Hindlimb muscle (tissue), 1 donor: ENCODE measurements around the gene ZIC2. TPM values are rescaled to one million over a fixed set of nuclear protein-coding genes. Genes with fewer than 3 reads are reported as not detected.
"Not testable (repeated sequence)": the region's sequence is repeated elsewhere in the genome, so short reads cannot be mapped to it uniquely, and the experiment has no call there.

Source experiments
- DNase-seq: peaks from one replicate; pipeline ENCODE4 v3.0.0-alpha.2; 2013
- polyA plus RNA-seq: library from polyadenylated mRNA; unstranded; fragments of 120-200 nt; gene quantifications from one replicate; pipeline ENCODE4 v1.2.1, GENCODE V29; 2013; ENCODE audit not compliant: insufficient read length

Gene ZIC2
- polyA plus RNA-seq = not detected

DNA sequence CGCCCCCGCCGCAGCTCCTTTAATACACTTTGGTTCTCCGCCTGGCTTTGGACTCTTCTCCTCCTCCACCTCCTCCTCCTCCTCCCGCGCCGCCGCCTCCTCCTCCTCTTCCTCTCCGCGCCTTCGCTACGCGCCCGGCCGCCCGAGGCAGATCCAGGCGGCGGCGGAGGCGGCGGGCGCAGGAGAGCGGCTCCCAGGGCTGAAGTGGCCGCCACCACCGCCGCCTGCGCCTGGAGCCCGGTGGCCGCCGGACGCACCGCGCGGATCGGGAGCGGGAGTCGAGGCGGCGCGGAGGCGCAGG lies at the start of gene ZIC2:
TSS of gene ZIC2 (plus strand) at position 50 of the 301 bp plus-strand sequence. CDS start 281 bp downstream, outside the sequence.
- DNase-seq = no peak

DNA sequence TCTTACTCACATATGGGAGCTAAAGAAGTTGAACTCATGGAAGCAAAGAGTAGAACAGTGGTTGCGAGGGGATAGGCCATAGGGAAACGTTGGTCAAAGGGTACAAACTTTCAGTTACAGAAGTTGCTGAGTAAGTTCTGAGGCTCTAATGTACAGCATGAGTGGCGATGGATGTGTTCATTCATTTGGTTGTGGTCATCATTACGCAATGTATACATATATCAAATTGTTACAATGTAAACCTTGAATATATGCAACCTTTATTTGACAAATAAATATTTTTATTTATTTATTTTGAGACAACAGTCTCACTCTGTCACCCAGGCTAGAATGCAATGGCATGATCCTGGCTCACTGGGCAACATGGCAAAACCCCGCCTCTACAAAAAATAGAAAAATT lies 48.7 kb upstream of the ZIC2 start:
- DNase-seq = no peak

DNA sequence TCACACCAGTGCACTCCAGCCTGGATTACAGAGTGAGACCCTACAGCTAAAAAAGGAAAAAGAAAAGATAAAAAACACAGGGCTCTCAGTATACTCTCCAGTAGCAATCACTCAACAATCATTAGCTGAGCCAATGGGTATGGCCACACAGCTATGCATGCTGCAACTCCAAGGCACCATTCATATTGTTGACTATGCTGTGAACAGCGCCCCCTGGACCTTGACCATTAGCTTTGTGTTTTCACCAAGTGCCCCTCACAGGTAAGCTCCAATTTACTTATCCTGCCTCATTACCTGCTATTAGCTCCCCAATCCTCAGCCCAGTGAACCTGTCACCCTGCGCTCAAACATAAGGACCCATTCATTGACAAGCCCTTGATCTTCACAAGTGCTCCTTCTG lies 45.8 kb upstream of the ZIC2 start:
- no peak for DNase-seq

DNA sequence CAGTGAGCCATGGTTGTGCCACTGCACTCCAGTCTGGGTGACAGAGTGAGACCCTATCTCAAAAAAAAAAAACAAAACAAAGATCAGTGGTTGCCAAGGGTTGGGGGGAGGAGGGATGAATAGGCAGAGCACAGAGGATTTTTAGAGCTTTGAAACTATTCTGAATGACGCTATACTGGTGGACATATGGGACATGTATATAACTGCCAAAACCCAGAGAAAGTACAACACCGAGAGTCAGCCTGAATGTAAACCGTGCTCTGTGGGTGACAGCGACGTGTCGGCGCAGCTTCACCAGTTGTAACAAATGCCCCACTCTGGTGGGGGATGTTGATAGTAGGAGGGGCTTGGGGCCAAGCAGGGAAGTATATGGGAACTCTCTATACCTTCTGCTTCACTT lies 42.9 kb upstream of the ZIC2 start:
- no peak for DNase-seq

DNA sequence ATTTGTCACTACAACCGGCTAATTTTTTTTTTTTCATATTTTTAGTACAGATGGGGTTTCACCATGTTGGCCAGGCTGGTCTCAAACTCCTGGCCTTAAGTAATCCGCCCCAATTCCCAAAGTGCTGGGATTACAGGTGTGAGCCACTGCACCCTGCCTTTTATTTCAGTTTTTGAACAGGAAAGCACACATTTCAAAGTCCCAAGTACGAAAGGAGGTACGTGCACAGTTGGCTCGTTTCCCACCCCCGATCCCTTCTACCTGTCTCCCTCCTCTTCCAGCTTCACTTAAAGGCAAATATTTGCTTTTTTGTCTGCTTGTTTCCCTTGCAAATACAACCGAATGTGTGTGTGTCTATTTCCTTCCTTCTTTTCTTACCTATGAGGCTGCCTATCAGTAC lies 40.5 kb upstream of the ZIC2 start:
- DNase-seq = no peak

DNA sequence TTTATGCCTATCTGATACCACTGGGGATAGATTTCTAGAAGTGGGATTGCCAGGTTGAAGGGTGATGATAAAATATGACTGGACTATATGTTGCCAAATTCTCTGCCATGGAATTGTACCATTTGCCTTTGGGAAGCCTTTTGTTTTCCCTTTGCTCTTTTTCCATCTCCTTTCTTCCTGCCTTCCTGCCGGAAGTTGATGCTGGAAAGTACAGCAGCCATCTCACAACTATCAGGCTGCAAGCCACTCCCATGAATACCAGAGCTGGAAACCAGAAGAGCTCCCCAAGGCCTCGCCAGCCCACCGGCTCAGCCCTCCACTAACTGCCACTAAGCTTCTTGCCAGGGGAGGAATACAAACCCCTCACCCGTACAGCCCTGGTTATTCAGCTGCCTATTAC lies 39.7 kb upstream of the ZIC2 start:
- DNase-seq = no peak

DNA sequence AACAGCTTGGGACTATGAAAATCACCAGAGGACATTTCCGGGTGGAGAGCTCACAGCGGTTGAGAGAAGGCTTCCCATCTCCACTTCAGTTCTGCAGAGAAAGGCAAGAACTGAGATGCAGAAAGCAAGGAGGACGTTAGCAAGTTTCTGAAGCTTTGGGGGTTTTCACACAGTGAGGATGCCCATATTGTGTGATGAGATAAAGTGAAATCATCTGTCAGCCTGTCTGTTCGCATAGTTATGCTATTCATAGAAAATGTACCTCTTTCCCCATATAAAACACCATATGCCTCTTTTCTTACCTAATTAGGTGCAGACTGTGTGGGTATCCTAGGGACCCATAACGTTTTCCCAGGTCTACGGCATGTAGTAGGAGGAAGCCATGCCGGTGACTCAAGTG lies 37.5 kb upstream of the ZIC2 start:
- no peak for DNase-seq

DNA sequence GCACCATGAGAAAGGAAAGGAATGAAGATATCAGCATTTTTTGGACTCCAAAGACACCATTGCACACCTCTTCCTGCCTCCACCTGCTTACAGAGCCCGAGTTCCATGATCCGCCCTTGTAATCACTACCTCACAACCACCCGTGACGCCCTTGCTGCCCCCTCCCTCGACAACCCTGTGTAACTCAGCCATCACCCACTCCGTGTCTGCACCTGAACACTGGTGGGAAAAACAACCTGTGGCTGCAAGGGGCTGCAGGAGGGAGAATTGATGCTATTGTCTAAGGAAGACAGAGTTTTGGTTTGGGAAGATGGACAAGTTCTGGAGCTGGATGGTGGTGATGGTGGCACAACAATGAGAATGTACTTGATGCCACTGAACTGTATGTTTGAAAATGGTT lies 37.0 kb upstream of the ZIC2 start:
- DNase-seq = no peak

DNA sequence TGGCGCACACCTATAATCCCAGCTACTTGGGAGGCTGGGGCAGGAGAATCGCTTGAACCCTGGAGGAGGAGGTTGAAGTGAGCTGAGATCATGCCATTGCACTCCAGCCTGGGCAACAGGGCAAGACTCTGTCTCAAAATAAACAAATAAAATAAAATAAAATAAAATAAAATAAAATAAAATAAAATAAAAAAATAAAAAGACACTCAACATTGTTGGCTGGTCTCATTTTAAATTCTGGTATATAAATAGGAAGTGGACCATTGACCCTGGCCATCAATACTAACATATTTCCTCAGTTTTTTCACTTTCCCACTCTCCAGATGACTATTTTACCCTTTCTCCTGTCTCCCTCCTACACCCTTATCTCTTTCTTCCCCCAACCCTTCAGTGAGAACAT lies 36.1 kb upstream of the ZIC2 start:
- DNase-seq = not testable (repeated sequence)

DNA sequence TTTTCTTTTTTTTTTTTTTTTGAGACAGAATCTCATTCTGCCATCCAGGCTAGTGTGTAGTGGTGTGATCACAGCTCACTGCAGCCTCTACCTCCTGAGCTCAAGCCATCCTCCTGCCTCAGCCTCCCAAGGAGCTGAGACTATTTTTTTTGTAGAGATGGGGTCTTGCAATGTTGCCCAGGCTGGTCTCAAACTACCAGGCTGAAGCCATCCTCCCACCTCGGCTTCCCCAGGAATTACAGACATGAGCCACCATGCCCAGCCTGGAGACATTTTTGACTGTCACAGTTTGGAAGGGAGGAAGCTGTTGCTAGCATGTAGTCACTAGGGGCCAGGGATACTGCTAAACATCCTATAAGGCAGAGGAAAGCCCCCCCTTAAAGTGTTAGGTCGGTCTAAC lies 33.9 kb upstream of the ZIC2 start:
- DNase-seq = no peak

DNA sequence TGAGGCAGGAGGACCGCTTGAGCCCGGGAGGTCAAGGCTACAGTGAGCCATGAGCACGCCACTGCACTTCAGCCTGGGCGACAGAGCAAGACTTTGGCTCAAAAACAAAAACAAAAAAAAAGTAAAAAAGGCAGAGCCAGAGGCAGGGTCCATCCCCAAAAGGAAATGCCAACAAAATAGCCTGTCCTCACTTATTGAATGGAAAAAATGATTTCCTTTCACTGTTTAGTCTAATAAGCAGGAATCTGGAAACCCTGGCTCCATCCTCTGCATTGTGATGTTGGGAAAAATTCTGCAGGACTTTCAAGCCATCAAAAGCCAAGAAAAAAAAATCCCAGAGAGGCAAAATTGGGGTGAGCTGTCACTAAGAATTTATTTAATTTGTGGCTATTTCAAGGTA lies 33.2 kb upstream of the ZIC2 start:
- no peak for DNase-seq

DNA sequence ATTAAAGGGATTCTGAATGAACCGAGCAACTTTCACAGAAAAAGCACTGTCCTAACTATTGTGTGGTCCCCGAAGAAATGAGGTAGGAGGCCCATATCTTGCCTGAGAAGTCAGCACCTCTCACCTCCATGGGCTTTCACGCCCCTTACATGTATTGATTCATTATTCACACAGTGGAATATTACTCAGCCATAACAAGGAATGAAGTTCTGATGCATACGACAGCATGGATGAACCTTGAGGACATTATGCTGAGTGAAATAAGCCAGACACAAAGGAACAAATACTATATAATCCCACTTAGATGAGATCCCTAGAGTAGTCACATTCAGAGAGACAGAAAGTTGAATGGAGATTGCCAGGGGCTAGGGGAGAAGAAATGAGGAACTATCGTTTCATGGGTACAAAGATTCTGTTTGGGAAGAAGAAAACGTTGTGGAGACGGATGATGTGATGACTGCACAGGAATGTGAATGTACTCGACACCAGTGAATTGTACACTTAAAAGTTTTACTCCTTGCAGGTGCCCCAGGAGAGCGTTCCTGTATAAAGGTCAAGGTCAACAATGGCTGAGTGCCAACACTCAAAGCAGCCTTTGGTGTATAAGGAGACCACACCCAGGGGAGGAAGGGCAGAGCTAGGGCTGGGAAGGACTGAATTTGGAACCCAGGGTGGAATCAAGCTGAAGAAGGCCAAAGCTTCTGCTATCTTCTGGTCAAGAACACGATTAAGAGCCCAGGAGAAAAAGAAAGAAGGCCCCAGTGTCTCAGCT lies 32.5 kb upstream of the ZIC2 start:
- no peak for DNase-seq

DNA sequence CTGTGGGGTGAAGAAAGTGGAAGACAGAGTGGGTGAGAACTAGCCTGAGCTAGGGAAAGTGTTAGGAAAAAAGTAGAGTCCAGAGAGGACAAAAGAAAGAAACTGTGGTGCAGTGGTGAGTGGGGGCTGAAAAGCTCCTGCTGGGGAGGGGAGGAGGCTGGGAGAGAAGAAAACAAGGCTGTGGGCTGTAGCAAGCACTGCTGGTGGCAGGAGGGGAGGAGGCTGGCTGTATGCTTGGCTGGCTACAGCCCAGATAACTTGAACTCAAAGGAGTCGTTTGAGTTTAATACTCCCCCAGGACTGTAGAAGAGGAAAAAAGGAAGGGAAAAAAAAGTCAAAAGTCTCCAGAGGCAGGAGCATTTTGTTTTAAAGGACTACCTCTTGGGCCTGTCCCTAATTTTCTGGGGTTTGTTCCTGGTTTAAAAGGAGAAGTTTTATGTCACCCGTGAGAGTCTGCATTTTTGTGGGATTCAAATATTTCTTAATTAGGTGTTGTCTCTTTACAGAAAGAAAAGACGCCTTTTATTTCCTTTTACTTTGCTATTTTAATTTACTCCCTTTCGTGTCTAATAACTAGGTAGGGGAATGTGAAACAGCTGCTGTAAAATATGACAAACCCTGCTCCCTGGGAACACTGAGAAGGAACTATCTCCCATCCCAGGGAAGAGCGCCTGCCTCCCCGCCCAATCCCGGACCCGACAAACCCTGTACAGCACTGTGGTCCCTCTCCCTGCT lies 31.7 kb upstream of the ZIC2 start:
- no peak for DNase-seq

DNA sequence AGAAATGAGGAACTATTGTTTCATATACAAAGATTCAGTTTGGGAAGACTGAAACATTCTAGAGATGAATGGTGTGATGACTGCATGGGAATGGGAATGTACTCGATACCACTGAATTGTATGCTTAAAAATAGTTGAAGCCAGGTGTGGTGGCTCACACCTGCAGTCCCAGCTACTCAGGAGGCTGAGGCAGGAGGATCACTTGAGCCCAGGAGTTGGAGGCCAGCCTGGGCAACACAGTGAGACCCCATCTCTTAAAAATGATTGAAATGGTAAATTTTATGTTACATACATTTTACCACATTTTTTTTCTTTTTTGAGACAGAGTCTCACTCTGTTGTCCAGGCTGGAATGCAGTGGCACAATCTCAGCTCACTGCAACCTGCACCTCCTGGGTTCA lies 29.9 kb upstream of the ZIC2 start:
- DNase-seq = not testable (repeated sequence)

DNA sequence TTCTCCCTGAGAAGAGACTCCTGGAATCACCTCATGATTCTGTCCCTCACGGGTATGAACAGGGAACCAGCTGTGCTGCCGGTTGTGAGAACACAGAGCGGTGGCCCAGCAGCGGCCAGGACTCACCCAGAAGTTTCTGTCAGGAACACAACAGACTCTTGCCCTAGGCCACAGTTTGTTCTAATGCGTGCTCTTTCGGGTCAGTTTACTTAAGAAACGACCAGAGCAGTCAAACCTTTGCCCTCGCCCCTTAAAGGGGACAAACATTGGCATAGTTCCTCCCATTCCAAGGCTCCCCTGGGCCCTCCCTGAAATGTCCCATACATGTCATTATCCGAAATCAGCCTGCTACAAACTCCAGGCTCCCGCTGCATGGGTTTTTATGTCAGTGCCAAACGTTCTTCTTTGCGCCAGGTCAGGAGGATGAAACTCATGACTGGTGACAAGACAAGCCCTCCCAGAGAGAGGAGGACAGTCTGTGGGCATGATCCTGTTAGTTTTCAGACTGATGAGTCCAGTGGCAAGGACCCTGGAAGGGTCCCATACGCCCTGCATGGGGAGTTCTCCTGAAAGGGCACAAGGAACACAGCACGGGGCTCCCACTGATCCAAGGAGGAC lies 28.3 kb upstream of the ZIC2 start:
- no peak for DNase-seq

DNA sequence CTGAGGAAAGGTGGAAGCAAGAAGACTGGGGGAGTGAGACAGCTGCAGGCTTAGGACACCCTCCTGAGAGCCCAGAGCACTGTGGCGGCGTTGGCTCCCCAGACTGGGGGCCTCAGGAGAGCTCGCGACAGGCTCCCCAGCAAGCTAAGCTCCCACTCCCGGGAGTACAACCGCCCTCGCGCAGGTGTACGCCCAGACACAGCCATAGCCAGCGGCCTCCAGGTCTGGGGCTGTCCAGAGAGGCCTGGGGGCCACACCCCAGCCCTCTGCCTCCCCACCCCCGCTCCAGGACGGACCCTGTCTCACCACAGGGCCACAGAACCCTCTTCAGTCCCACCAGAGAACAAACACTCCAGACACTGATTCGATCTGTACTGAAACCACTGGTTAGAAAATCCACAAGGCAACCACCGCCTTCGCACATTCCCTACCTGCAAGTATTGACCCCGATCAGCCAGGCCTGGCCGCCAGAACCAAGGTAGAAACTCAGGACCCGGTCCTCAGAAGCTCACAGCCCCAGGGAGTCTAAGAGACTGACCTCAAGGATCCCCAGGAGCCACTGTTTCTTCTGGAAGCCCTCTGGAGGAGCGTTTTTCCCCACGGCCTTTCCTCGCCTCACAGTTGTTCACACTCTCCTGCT lies 26.4 kb upstream of the ZIC2 start:
- no peak for DNase-seq

DNA sequence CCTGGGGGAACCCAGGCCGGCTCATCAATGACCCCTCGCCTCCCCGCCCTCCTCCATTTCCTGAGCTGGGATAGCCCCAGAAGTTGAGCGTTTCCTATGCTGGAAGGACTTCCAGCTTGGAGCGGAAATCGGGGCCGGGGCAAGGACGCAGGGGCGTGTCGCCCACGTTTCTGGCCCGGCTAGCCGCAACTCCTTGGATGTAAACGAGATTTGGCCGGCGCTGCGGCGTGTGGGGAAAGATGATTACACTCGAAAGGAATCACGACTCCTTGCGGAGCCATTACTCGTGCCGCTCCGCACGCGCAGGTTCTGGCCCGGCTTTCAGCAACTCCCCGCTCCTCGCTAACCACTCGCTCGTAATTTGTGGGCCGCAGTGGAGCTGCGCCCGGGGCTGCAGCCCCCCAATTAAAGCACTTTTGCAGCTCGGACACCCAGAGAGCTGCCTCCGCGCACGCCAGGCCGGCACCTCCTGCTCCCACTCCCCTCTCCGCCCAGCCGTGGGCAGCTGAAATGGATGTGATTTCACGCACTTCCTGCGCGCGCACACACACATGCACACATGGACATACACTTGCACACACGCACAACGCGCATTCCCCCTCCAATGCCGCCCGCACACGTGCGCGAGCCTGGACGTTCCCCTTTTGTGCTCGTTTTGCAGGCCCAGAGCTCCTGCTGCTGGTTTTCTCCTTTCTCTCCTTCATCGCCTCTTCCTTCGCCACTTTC lies 25.7 kb upstream of the ZIC2 start:
- peak; percentile 53 for DNase-seq

DNA sequence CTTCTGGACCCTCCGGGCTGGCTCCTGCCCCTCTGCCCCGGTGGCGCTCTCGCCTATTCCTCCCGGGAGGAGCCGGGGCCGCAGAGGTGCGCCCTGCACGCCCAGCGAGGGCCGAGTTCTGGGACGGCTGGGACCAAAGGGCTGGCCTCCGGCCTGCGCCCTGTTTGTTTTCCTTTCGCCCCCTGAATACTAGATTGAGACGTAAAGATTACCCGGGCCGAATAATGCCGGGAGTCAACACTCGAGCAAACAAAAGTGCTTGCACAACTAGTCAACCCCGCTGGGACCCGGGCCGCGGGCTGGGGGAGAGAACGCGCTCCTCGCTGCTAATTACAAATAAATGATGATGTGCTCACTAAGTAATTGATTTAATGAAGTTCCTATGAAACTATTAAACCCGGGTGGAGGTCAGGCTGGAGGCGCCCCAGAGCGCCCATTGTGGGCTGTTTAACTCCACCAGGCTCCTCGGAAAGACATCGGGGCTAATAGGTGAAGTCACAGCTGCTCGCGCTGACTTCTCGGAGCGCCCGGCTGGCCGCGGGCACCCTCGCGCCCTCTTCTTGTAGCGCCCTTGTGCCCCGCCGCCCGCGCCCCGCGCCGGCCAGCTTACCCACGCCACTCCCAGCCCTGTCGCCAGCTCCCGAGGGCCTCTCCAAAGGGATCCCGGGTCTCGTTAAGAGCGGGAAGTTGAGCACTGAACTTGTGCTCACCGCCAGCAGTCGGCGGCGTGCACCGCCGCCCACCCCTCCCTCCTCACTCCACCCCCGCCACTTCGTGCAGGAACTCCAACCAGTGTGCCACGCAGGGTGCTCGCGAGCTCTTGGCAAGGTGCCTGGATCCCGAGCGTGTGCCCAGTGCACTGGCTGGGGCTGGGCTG lies 24.9 kb upstream of the ZIC2 start:
- DNase-seq = no peak

DNA sequence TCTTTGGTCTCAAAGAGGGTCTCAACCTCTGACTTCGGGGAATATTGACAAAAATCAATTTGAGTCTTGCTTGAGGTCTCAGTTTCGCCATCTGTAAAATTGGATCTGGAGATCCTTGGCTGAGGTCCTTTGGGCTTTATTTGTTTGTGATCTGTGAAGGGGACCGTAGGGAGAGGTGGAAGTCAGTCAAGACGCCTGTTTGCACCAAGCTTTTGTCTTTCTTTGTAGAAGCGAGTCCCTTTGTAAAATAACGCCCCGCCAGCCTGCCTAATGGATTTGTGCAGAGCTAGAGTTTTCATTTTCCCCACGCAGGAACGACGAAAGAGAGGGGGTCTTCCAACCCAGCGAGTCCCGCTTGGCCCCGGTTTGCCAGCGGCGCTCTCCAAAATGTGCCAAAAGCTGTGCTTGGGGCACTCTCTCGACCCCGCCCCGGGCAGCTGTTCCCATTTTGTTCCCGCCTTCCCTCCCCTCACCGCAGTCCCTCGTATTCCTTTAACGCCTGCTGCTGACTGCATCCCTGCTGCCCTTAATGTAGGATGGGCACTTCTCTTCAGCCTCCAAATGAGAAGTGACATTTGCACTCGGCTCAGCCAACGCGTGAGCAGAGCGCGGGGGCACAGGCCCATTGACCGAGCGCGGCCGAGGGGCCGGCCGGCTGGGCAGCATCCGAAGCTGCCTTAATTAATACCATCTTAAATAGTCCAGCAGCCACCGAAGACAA lies 23.0 kb upstream of the ZIC2 start:
- DNase-seq = no peak

DNA sequence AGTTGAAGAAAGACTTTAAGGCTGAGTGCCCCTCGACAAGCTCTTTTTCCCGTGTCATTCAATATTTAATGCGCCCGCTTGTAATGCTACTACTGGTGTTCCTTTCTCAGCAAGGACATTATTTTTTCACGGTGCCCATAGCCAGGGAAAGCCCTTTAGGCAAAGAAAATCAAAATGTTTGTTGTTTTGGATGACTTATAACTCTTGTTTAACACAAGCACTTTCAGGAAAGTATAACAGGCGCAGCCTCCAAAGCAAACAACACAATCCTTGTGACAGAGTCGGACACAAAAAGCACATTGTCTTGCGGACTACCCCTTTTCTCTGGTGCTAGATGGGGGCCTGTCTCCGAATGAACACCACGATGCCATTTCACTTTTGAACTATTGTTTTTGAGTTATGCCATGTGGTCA lies 22.5 kb upstream of the ZIC2 start:
- DNase-seq = no peak
